Stimulated activated naive B cell treated with anti-CD40 and anti-IgM and Interleukin-4, amounts not matched to agents 10 μg/mL and 1 μg/mL and 100 μg/mL, for 72 hours (primary cell): ENCODE measurements around the gene ENOX1.
"Not testable (repeated sequence)": the region's sequence is repeated elsewhere in the genome, so short reads cannot be mapped to it uniquely, and the experiment has no call there.

ENCODE experiments used
- ATAC-seq, 2 donors: fragments of 150-1000 bp; cut with Tn5 transposase; replicated peaks; 2 replicates each; pipeline ENCODE4 v1.10.0; 2021; ENCODE audit warnings: moderate library complexity in 1 of 2
- DNase-seq: peaks from one replicate; pipeline ENCODE4 v3.0.0; 2021
- H3K27ac Mint-ChIP-seq: one replicate; pipeline ENCODE4 v1.8.0; 2022; ENCODE audit warnings: mild to moderate bottlenecking, mixed read lengths
- H3K27me3 Mint-ChIP-seq, 2 donors: one replicate each; pipeline ENCODE4 v1.8.0; 2022; ENCODE audit warnings: mixed read lengths in 2 of 2
- H3K36me3 Mint-ChIP-seq, 2 donors: one replicate each; pipeline ENCODE4 v1.8.0; 2022; ENCODE audit warnings: mixed read lengths in 2 of 2, mild to moderate bottlenecking in 1 of 2
- H3K4me1 Mint-ChIP-seq, 2 donors: one replicate each; pipeline ENCODE4 v1.8.0; 2022; ENCODE audit warnings: mixed read lengths in 2 of 2, mild to moderate bottlenecking in 1 of 2
- H3K4me3 Mint-ChIP-seq, 2 donors: one replicate each; pipeline ENCODE4 v1.8.0; 2022; ENCODE audit warnings: mild to moderate bottlenecking in 2 of 2, mixed read lengths in 2 of 2, moderate library complexity in 1 of 2
- H3K9me3 Mint-ChIP-seq, 2 donors: one replicate each; pipeline ENCODE4 v1.8.0; 2022; ENCODE audit warnings: mixed read lengths in 2 of 2, mild to moderate bottlenecking in 1 of 2

Gene ENOX1

DNA sequence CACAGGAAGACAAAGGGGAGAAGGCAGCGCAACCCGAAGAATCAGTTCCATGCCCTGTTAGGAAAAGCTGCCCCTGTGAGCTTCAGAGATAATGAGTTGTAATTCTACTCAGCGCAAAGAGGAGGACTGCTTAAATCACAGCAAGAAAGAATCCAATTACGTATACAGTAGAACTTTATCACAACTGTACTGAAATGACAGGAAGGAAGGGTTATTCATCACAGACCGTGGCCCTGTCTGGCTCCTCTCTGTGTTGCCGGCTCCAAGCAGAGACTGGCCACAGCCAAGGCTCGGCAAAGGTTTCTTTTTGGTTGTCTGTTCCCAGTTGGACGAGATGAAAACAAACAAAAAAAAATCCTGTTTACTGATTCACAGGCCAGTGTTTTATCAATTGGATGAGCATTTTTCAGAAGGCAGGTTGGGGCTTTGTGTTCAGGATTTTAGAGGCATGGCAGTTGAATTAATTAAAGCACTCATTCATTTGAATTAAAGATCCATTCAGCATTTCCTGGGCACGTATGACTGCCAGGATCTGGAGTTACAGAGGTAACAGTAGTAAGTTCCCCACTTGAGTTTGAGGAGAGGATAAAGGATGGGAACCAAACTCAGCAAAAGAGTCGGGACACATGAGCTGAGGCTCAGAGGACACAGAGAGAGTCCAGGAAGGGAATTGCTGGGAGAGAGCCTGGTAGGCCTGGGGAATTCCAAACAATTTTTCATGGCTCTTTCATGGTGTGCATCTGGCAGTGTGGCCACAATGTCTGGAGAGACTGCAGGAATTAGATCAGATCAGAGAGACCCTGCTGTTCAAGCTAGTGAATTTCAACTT is 422.3 kb downstream of the ENOX1 start:
- Mint-ChIP-seq H3K9me3 (no peaks in the 10 kb centered on the region), H3K27me3 (no peaks in the 10 kb centered on the region), H3K27ac (no peak overlapping the region), H3K4me3 (no peak overlapping the region), H3K4me1 (peaks cover 4 to 11% of the 10 kb centered on the region in 2 donors), H3K36me3 (no peaks in the 10 kb centered on the region)
- no peak for DNase-seq
- no peak for ATAC-seq

DNA sequence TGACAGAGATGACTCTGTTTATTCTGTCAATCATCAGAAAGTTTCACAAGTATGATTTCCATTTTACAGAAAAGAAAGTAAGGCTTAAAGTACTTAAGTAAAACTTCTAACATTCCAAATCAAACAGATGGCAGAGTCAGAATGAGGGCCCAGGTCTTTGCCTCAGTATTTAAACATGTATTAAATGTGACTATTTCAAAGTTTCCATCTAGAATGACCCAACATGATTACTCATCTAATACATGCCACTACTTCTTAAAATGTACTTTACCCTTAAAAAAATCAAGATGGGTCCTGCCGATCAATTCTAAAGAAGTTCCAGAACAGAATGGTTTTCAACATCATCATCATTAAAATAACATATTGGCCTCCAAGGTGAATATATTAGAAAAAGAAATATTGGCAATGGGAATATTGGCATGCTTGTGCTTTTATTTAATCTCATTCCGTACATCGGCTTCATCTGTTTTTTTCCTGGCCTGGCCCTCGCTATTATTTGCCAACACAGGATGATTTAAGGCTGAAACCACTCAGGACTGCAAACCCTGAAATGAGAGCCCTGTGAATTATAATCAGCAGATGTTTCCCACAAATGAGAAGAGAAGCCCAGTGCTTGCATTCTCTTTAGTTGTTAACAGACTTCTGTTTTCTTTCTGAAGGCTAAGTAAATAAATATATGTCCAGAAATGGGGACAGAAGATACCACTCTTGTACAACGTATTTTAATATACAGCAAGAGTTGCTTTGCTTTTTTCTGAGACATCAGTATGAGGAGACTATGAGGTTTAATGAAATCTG is 423.4 kb downstream of the ENOX1 start:
- ATAC-seq (no peak), DNase-seq (no peak)
- Mint-ChIP-seq H3K9me3 (no peaks in the 10 kb centered on the region), H3K27me3 (no peaks in the 10 kb centered on the region), H3K4me1 (peaks cover 3 to 4% of the 10 kb centered on the region in 2 donors), H3K36me3 (no peaks in the 10 kb centered on the region), H3K4me3 (no peak overlapping the region), H3K27ac (no peak overlapping the region)

DNA sequence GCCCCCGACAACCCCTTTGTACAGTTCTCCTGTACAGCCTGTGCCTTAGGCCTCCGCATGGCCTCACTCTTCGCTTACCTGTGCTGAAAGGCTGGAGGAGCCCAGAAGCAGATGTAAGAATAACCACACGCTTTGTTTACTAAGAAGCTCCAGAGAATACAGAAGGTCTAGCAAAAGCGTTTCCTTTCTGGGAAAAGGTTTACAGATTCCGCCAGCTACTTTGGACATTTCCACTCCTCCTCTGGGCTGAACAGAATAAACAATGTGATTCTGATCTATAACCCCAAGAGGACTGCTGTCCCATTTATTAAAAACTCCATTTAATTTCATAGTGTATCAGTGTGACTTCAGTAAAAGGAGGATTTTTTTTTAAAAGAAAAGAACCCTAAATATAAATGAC is 424.2 kb downstream of the ENOX1 start:
- Mint-ChIP-seq H3K4me1 (peaks cover 2 to 5% of the 10 kb centered on the region in 2 donors), H3K36me3 (no peaks in the 10 kb centered on the region), H3K4me3 (no peak overlapping the region), H3K9me3 (no peaks in the 10 kb centered on the region), H3K27me3 (no peaks in the 10 kb centered on the region), H3K27ac (no peak overlapping the region)
- DNase-seq: no peak
- ATAC-seq: no peak

DNA sequence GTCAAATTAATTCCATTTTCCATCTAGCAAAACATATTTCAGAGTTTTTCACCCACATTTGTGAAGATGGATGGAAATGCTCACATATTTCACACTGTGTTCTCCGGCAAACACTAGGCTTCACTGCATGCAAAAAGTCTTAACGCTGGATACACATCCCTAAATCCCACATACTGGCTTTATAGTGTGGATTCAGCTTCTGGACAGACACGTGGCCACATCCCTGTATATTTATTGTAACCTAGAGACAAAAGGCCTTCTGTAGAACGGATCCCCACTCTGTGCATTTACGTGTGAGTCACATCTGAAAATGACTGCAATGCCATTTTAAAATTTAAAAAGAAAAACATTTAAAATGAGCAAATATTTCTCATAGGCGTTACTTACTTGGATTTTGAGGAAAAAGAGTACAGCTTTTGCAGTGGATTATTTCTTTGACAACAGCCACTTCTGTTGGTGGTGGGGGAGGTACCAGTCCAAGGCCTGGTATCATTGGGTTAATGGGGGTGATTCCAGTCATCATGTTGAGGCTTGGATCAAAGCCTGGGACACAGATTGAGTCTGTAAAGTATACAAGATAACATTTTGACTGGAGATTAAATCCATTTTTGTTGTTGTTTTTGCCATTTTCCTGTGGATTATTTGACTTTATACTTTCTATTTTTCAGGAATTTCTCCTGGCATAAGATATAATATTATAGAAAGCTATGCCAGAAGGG is 425.7 kb downstream of the ENOX1 start:
- Mint-ChIP-seq H3K4me3 (no peak overlapping the region), H3K27me3 (no peaks in the 10 kb centered on the region), H3K4me1 (peaks cover 9 to 16% of the 10 kb centered on the region in 2 donors), H3K27ac (no peak overlapping the region), H3K36me3 (no peaks in the 10 kb centered on the region), H3K9me3 (no peaks in the 10 kb centered on the region)
- no peak for DNase-seq
- no peak for ATAC-seq

DNA sequence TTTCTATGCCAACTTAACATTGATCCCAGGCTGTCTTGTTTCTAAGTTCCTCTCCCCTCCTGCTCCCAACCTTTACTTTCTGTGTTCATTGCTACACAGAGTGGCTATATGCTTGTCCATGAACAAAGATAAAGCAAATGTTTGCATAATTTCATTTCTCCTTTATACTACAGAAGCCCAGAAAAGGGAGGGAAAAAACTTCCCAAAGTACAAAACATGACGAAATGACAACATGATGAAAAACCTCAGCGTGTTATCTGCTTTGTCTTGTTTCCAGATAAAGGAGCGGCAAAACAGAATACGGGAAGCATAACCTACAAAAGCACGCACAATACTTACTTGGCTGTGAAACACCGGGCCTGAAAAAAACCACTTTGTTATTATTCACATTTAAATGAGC is 426.6 kb downstream of the ENOX1 start:
- no peaks in the 10 kb centered on the region for H3K9me3 Mint-ChIP-seq
- ATAC-seq (no peak), DNase-seq (no peak)
- H3K4me3 Mint-ChIP-seq: no peak overlapping the region
- H3K36me3 Mint-ChIP-seq: no peaks in the 10 kb centered on the region
- H3K27ac Mint-ChIP-seq: no peak overlapping the region
- H3K4me1 Mint-ChIP-seq: peaks cover 9 to 16% of the 10 kb centered on the region in 2 donors
- no peaks in the 10 kb centered on the region for H3K27me3 Mint-ChIP-seq

DNA sequence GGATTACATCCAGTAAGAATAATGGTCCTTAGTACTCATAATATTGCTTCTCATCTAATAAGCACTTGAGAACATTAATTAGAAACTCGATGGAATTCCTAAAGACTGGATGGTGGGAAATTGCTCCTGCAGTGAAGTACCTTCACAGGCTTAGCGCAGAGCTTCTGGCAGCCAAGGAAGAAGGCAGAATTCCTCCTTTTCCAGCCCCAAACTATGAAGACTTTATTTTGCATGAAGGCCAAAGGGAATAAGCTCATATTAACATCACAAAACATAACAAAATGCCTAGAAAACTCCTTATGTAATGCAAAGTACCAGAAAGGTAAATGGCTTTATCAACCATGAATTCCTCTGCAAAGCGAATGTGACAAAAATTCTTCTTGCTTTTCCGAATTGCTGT is 427.2 kb downstream of the ENOX1 start:
- ATAC-seq: no peak
- Mint-ChIP-seq H3K27ac (no peak overlapping the region), H3K27me3 (no peaks in the 10 kb centered on the region), H3K4me1 (peaks cover 9 to 16% of the 10 kb centered on the region in 2 donors), H3K9me3 (no peaks in the 10 kb centered on the region), H3K4me3 (no peak overlapping the region), H3K36me3 (no peaks in the 10 kb centered on the region)
- DNase-seq: no peak

DNA sequence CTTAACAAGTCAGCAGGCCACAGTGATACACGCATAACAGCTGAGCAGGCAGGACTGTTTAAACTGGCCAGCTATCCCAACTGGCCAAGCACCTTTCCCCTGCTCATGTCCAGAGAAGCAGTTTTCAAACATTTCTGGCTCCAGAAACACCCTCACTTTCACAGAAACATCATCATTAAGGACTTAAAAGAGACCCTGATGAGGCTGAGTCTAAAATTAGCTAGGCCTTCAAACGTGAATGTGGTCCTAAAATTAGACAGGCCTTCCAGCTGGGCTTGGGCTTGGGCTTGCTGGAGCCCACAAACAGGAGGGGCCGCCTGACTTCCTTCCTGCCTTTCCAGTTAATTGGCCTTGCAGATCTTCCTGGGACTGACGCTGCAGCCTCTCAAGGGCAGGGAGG is 429.2 kb downstream of the ENOX1 start:
- Mint-ChIP-seq H3K36me3 (no peaks in the 10 kb centered on the region), H3K4me1 (peaks cover 9 to 16% of the 10 kb centered on the region in 2 donors), H3K27ac (no peak overlapping the region), H3K4me3 (no peak overlapping the region), H3K27me3 (no peaks in the 10 kb centered on the region), H3K9me3 (no peaks in the 10 kb centered on the region)
- DNase-seq (no peak), ATAC-seq (no peak)

DNA sequence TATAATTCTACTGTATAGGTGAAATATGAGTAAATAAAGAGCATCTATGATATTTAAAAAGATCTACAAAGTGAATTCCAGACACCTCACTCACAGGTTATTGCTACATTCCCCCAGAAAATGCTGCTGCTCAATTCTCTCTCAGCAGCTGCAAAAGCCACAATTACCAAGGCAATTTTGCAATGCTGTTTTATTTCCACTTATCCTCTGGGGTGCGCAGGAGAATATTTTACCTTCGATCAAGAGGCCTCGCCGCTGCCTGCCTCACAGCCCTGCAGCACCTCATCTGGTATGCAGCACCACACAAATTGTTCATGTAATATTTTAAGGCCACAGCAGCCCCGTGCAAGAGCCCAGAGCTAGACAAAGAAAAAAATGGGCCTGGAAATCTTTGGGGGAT is 430.2 kb downstream of the ENOX1 start:
- Mint-ChIP-seq H3K27ac (no peak overlapping the region), H3K36me3 (no peaks in the 10 kb centered on the region), H3K4me1 (peaks cover 9 to 16% of the 10 kb centered on the region in 2 donors), H3K4me3 (no peak overlapping the region), H3K27me3 (no peaks in the 10 kb centered on the region), H3K9me3 (no peaks in the 10 kb centered on the region)
- DNase-seq: no peak
- no peak for ATAC-seq

DNA sequence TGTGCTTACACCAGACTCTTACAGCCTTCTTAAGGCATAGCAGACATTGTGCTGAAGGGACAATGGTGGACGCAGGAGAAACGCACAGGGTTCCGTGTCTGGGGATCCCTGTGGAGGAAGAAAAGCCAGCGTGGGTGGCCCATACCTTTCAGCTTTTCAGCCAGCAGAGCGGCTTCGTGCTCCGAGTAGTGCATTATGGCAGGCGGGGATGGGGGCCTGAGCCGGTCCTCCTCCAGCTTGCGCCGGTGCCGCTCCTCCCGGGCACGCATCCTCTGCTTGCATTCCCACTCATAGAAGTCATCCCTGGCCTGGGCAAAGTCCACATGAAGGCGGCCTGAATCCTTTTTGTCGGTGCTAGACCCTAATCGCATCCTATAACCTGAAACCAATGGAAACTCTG is 431.0 kb downstream of the ENOX1 start:
- Mint-ChIP-seq H3K27me3 (no peaks in the 10 kb centered on the region), H3K4me3 (no peak overlapping the region), H3K27ac (no peak overlapping the region), H3K4me1 (peaks cover 9 to 16% of the 10 kb centered on the region in 2 donors), H3K9me3 (no peaks in the 10 kb centered on the region), H3K36me3 (no peaks in the 10 kb centered on the region)
- no peak for DNase-seq
- ATAC-seq: no peak

DNA sequence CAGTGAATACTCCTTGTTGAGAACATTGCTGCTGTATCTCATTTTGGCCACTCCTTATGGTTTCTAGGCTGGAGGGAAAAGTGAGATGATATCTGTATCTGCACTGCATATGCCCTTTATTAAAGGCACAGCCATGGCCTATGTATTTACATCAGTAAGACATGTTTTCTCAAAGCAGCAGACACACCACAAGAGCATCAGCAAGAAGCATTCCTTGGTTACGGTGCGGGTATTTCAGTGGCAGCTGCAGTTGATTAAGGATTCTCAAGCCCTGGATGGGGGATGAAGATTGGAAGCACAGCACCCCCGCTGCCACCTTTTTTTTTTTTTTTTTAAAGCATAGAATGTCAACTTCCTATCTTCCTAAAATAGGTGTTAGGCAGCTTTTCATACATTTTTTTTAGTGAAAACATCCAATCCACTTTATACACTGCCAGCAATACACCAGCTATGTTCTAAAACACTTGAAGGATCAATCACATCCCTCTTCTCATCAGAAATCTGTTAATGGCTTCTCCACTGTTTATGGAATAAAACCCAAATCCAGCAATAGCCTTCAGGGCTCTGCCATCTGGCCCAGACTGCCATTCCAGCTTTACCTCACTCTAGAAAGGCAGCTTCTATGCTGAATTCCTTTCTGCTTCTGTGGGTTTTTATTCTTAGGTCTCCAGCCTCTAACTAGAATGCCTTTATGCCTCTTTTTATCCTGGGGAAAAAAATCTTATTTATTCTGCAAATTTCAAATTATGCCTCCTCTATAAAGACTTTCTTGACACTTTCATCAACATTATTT is 432.4 kb downstream of the ENOX1 start:
- Mint-ChIP-seq H3K27me3 (no peaks in the 10 kb centered on the region), H3K36me3 (no peaks in the 10 kb centered on the region), H3K27ac (no peak overlapping the region), H3K4me1 (peaks cover 9 to 16% of the 10 kb centered on the region in 2 donors), H3K9me3 (no peaks in the 10 kb centered on the region), H3K4me3 (no peak overlapping the region)
- no peak for DNase-seq
- no peak for ATAC-seq

DNA sequence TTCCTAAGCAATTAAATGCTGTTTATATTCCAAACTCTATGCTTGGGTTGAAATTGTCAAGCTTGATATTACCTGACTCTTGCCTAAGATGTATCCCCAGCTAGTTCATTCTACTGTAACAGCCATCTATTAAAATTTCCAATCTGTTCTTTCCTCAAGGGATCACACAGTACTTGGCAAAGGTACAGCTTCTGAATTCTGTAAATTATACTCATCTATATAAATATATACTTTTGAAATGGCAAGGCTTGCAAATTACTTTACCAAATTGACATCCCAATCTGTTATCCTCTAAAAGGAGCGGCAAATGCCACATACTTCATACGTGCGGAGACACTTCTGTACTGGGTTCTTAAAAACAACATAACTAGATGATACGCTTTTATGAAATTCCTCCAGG is 433.1 kb downstream of the ENOX1 start:
- Mint-ChIP-seq H3K27ac (no peak overlapping the region), H3K9me3 (no peaks in the 10 kb centered on the region), H3K27me3 (no peaks in the 10 kb centered on the region), H3K4me3 (no peak overlapping the region), H3K36me3 (no peaks in the 10 kb centered on the region), H3K4me1 (peaks cover 9 to 16% of the 10 kb centered on the region in 2 donors)
- no peak for DNase-seq
- no peak for ATAC-seq

DNA sequence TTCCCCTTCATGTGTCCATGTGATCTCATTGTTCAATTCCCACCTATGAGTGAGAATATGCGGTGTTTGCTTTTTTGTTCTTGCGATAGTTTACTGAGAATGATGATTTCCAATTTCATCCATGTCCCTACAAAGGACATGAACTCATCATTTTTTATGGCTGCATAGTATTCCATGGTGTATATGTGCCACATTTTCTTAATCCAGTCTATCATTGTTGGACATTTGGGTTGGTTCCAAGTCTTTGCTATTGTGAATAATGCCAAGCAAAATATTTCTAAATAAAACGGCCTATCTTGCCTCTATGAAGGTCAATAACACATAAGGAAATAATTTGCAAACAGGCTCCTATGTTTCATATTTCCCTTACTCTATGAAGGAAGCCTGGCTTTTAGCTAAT is 435.2 kb downstream of the ENOX1 start:
- not testable (repeated sequence) for H3K27me3 Mint-ChIP-seq, DNase-seq, H3K27ac Mint-ChIP-seq, H3K4me1 Mint-ChIP-seq, ATAC-seq, H3K9me3 Mint-ChIP-seq, H3K36me3 Mint-ChIP-seq, H3K4me3 Mint-ChIP-seq

DNA sequence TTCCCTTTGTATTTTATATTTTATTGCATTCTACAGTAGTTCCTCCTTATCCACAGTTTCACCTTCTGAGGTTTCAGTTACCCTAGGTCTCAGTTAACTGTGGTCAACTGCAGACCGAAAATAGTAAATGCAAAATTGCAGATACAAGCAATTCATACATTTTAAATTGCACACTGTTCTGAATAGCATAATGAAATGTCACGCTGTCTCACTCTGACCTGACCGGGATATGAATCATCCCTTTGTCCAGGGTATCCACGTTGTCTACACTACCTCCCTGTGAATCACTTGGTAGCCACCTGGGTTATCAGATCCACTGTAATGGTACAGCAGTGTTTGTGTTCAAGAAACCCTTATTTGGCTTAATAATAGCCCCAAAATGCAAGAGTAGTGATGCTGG is 438.4 kb downstream of the ENOX1 start:
- Mint-ChIP-seq H3K4me3 (no peak overlapping the region), H3K27me3 (peaks cover 0 to 3% of the 10 kb centered on the region in 2 donors), H3K9me3 (no peaks in the 10 kb centered on the region), H3K4me1 (no peaks in the 10 kb centered on the region), H3K36me3 (no peaks in the 10 kb centered on the region), H3K27ac (no peak overlapping the region)
- no peak for DNase-seq
- no peak for ATAC-seq

DNA sequence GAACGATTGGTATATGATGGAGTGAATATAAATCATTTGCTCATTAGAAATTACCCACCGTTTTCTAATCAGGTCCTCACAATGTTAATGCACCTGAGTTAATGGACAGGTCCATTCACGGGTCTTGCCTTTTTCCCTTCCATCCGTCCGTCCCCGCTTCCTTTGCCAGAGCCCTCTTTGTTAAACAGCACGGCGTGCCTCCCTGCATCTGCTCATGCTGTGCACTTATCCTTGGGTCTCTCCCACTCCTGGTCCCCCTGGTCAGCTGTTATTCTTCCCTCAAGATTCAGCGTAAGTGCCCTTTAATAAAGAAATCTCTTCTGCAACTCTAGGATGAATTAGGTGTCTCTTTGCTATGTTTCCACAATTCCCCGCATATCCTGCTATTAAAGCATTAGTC is 438.9 kb downstream of the ENOX1 start:
- no peaks in the 10 kb centered on the region for H3K4me1 Mint-ChIP-seq
- no peaks in the 10 kb centered on the region for H3K9me3 Mint-ChIP-seq
- ATAC-seq (no peak), DNase-seq (no peak)
- no peak overlapping the region for H3K4me3 Mint-ChIP-seq
- H3K27me3 Mint-ChIP-seq: peaks cover 0 to 3% of the 10 kb centered on the region in 2 donors
- no peaks in the 10 kb centered on the region for H3K36me3 Mint-ChIP-seq
- H3K27ac Mint-ChIP-seq: no peak overlapping the region
